GM20000 (cell line): Measurements from ENCODE around the gene CERS6.

Experiments used
- DNase-seq: peaks from one replicate; pipeline ENCODE4 v3.0.0; 2012; ENCODE audit warnings: low spot score
- TF ChIP-seq, protein P1 (sequence below): IDR thresholded peaks from 2 replicates; pipeline ENCODE4 v1.5.1; 2012; ENCODE audit warnings: mild to moderate bottlenecking, control low read depth; ENCODE audit errors: extremely low read depth, missing control alignments

The CERS6 gene

GRCh38 chr2:168679081-168679480 is 223.0 kb downstream of the CERS6 start:
- no peak for DNase-seq
- TF ChIP-seq, protein P1, sequence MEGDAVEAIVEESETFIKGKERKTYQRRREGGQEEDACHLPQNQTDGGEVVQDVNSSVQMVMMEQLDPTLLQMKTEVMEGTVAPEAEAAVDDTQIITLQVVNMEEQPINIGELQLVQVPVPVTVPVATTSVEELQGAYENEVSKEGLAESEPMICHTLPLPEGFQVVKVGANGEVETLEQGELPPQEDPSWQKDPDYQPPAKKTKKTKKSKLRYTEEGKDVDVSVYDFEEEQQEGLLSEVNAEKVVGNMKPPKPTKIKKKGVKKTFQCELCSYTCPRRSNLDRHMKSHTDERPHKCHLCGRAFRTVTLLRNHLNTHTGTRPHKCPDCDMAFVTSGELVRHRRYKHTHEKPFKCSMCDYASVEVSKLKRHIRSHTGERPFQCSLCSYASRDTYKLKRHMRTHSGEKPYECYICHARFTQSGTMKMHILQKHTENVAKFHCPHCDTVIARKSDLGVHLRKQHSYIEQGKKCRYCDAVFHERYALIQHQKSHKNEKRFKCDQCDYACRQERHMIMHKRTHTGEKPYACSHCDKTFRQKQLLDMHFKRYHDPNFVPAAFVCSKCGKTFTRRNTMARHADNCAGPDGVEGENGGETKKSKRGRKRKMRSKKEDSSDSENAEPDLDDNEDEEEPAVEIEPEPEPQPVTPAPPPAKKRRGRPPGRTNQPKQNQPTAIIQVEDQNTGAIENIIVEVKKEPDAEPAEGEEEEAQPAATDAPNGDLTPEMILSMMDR: no peak

- TF ChIP-seq, protein P1: no peak
- no peak for DNase-seq
Measured at GRCh38 chr2:168679741-168680310, 223.8 kb downstream of the CERS6 start.

GRCh38 chr2:168683996-168684395 is 227.9 kb downstream of the CERS6 start:
- TF ChIP-seq, protein P1: no peak
- DNase-seq: no peak

DNA sequence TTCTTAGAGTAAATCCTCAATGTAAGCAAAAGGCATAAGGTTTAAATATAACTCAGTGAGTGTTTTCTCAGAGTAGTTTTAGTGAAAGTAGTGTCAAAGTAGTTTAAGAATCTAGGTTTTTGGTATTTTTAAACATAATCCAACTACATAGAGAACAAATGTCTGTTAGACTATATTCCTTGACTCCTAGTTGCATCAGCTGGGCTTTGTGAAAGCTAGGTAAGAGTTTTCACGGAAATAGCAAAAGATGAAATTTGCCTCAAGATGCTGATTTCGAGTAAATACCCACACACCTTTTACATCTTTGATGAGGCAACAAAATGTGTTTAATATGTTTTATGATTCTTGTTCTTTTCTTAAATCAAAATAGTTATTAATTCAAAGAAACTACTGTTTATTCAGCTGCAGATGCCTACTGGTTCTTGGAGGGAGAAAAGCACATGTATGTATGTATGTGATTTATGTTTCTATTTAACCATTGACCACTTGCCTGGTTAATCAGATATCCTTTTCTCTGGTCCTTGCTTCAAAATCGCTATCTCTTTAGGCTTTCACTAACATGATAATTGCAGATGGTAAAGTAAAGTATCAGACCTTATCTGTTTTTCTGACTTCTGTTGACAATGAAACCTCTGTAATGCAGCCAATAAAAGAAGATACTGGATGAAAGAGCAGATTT is 229.0 kb downstream of the CERS6 start:
- DNase-seq: no peak

GRCh38 chr2:168685600-168686451 is 229.8 kb downstream of the CERS6 start:
- no peak for DNase-seq
- TF ChIP-seq, protein P1: no peak

More for the DNA sequence above, 229.0 kb downstream of the CERS6 start:
- TF ChIP-seq, protein P1: no peak

GRCh38 chr2:168686452-168687191 is 230.6 kb downstream of the CERS6 start:
- TF ChIP-seq, protein P1: no peak
- no peak for DNase-seq
